B cell (primary cell): ENCODE measurements around the gene SYTL4. TPM values are rescaled to one million over a fixed set of nuclear protein-coding genes. Genes with fewer than 3 reads are reported as not detected.
A peak's percentile ranks its signal among the peaks of the same experiment; 100 is the strongest.
"Not testable (repeated sequence)": the region's sequence is repeated elsewhere in the genome, so short reads cannot be mapped to it uniquely, and the experiment has no call there.

Source experiments
- ATAC-seq: fragments of 200-7000 bp; cut with Tn5 transposase; one replicate; pipeline ENCODE4 v1.10.0; 2021; ENCODE audit warnings: low read depth, mild to moderate bottlenecking, moderate number of reproducible peaks, moderate library complexity
- CTCF ChIA-PET: fragments of 350-600 bp; sonication (Branson Sonifier 250); formaldehyde crosslinking; loops from one replicate; lab custom pipeline; 2021; ENCODE audit warnings: antibody characterized with exemption, inconsistent platforms; lab: Charles Lee
- POLR2A ChIA-PET: fragments of 350-600 bp; sonication (Branson Sonifier 250); formaldehyde crosslinking; loops from one replicate; lab custom pipeline; 2021; ENCODE audit warnings: antibody characterized with exemption; lab: Charles Lee
- DNase-seq: peaks from one replicate; pipeline ENCODE4 v3.0.0; 2013
- H2AFZ ChIP-seq: 2 replicates; pipeline ENCODE4 v1.6.1; 2012; ENCODE audit warnings: mild to moderate bottlenecking, low read depth, low read length; ENCODE audit not compliant: insufficient read depth, poor library complexity, severe bottlenecking
- H3K27ac ChIP-seq, 2 donors: 1 replicate in 1 of 2; 2 replicates in 1 of 2; pipeline ENCODE4 v1.5.1; 2012 to 2013; ENCODE audit warnings: low read length in 2 of 2, mild to moderate bottlenecking in 2 of 2, moderate library complexity in 1 of 2
- H3K27me3 ChIP-seq, 4 experiments: fragments of 200-600 bp in 1 of 4; sonication (generic) in 1 of 4; replicated peaks in 1 of 4; 1 replicate in 2 of 4; 2 replicates in 2 of 4; pipeline versions ENCODE4 v1.6.1 to v1.7.0; 2013 to 2016; ENCODE audit warnings: low read length in 3 of 4, mild to moderate bottlenecking in 2 of 4, mixed read lengths in 1 of 4, moderate library complexity in 1 of 4; ENCODE audit not compliant: insufficient read depth in 4 of 4, control insufficient read depth in 3 of 4; ENCODE audit errors: control extremely low read depth in 1 of 4
- H3K36me3 ChIP-seq, 2 experiments: replicated peaks in 1 of 2; 1 replicate in 1 of 2; 2 replicates in 1 of 2; pipeline versions ENCODE4 v1.6.1 to v1.7.1; 2013; ENCODE audit warnings: low read length in 1 of 2; ENCODE audit not compliant: insufficient read depth in 2 of 2, control insufficient read depth in 1 of 2; ENCODE audit errors: control extremely low read depth in 1 of 2, extremely low read depth in 1 of 2
- H3K4me1 ChIP-seq, 2 donors: fragments of 200-600 bp in 1 of 2; sonication (generic) in 1 of 2; 1 replicate in 1 of 2; 2 replicates in 1 of 2; pipeline versions ENCODE4 v1.5.1 to v1.6.1; 2013 to 2017; ENCODE audit warnings: low read length in 2 of 2; ENCODE audit not compliant: control insufficient read depth in 2 of 2, insufficient read depth in 2 of 2
- H3K4me2 ChIP-seq: replicated peaks from 2 replicates; pipeline ENCODE3; 2012; ENCODE audit warnings: mild to moderate bottlenecking, low read depth, low read length; ENCODE audit not compliant: poor library complexity, severe bottlenecking
- H3K4me3 ChIP-seq, 5 experiments: fragments of 200-600 bp in 1 of 5; sonication (generic) in 1 of 5; 1 replicate in 3 of 5; 2 replicates in 2 of 5; pipeline versions ENCODE4 v1.5.1 to v1.7.0; 2011 to 2016; ENCODE audit warnings: low read length in 4 of 5, mild to moderate bottlenecking in 4 of 5, low read depth in 2 of 5, control low read depth in 1 of 5, moderate library complexity in 1 of 5; ENCODE audit not compliant: insufficient read depth in 1 of 5; ENCODE audit errors: control extremely low read depth in 1 of 5, extremely low read depth in 1 of 5
- H3K79me2 ChIP-seq: fragments of 200-600 bp; sonication (generic); one replicate; pipeline ENCODE4 v1.6.0; 2016; ENCODE audit warnings: low read length; ENCODE audit not compliant: control insufficient read depth, insufficient read depth
- H3K9ac ChIP-seq: fragments of 200-600 bp; sonication (generic); 2 replicates; pipeline ENCODE4 v1.6.1; 2017; ENCODE audit warnings: mild to moderate bottlenecking, low read length, moderate library complexity
- H3K9me3 ChIP-seq, 3 donors: one replicate each; pipeline versions ENCODE4 v1.6.1 to v1.7.1; 2013; ENCODE audit warnings: low read length in 2 of 3; ENCODE audit not compliant: control insufficient read depth in 2 of 3, insufficient read depth in 1 of 3; ENCODE audit errors: control extremely low read depth in 1 of 3
- H4K20me1 ChIP-seq: 2 replicates; pipeline ENCODE4 v1.6.0; 2012; ENCODE audit warnings: mild to moderate bottlenecking, low read length; ENCODE audit not compliant: insufficient read depth, control insufficient read depth, poor library complexity, severe bottlenecking
- H3K27ac Mint-ChIP-seq: one replicate; pipeline ENCODE4 v1.8.0; 2021; ENCODE audit warnings: mixed read lengths
- H3K27me3 Mint-ChIP-seq: one replicate; pipeline ENCODE4 v1.8.0; 2021; ENCODE audit warnings: mixed read lengths
- H3K4me1 Mint-ChIP-seq: one replicate; pipeline ENCODE4 v1.8.0; 2021; ENCODE audit warnings: mixed read lengths
- H3K4me3 Mint-ChIP-seq: one replicate; pipeline ENCODE4 v1.8.0; 2021; ENCODE audit warnings: mixed read lengths
- H3K9me3 Mint-ChIP-seq: one replicate; pipeline ENCODE4 v1.8.0; 2022; ENCODE audit warnings: mixed read lengths; ENCODE audit not compliant: insufficient read depth
- EZH2 ChIP-seq: IDR thresholded peaks from 2 replicates; pipeline ENCODE4 v1.6.1; 2012; ENCODE audit warnings: borderline replicate concordance, low read depth, mild to moderate bottlenecking, moderate library complexity, low read length; ENCODE audit not compliant: insufficient read depth, poor library complexity, severe bottlenecking
- WGBS: methylation state at CpG from one replicate; pipeline ENCODE4 v1.1.5; 2013; ENCODE audit warnings: missing lambda C conversion rate; ENCODE audit not compliant: insufficient coverage; 5-methylcytosine and 5-hydroxymethylcytosine counted together
- intact Hi-C: fragments of 100-400 bp; cut with micrococcal nuclease; formaldehyde crosslinking; loops from one replicate; pipeline ENCODE4 v1.10.0; 2022
- polyA minus RNA-seq: library from RNA; depleted of rRNA, polyadenylated mRNA; stranded (reverse); fragments of >200 nt; gene quantifications from 2 replicates; pipeline ENCODE4 v1.2.3, GENCODE V29; 2012
- polyA plus RNA-seq: library from polyadenylated mRNA; depleted of rRNA; stranded (reverse); fragments of >200 nt; gene quantifications from 2 replicates; pipeline ENCODE4 v1.2.3, GENCODE V29; 2012
- total RNA-seq, 2 donors: library from RNA; stranded (reverse); fragments of 120-200 nt in 1 of 2; gene quantifications; 1 replicate in 1 of 2; 2 replicates in 1 of 2; pipeline versions ENCODE4 v1.2.3 to v1.2.4, GENCODE V29; 2013 to 2022
- TF ChIP-seq, protein P1 (sequence below): fragments of 200-600 bp; IDR thresholded peaks from one replicate; pipeline ENCODE4 v1.8.0; 2022; ENCODE audit warnings: antibody characterized with exemption, mild to moderate bottlenecking

The SYTL4 gene
- total RNA-seq (not detected in 2 replicates), polyA plus RNA-seq (0.13 and 0.16 TPM in 2 replicates), polyA minus RNA-seq (0.34 and 0.43 TPM in 2 replicates)
- total RNA-seq (2013): 1.9 TPM

GRCh38 chrX:100731441-100732281 lies at the start of gene SYTL4:
Gene SYTL4 (minus strand): TSS chrX:100732121. CDS start chrX:100702037, 30,084 bp downstream.
- peaks cover 6% of the 10 kb centered on the region for H3K4me1 Mint-ChIP-seq
- TF ChIP-seq, protein P1, sequence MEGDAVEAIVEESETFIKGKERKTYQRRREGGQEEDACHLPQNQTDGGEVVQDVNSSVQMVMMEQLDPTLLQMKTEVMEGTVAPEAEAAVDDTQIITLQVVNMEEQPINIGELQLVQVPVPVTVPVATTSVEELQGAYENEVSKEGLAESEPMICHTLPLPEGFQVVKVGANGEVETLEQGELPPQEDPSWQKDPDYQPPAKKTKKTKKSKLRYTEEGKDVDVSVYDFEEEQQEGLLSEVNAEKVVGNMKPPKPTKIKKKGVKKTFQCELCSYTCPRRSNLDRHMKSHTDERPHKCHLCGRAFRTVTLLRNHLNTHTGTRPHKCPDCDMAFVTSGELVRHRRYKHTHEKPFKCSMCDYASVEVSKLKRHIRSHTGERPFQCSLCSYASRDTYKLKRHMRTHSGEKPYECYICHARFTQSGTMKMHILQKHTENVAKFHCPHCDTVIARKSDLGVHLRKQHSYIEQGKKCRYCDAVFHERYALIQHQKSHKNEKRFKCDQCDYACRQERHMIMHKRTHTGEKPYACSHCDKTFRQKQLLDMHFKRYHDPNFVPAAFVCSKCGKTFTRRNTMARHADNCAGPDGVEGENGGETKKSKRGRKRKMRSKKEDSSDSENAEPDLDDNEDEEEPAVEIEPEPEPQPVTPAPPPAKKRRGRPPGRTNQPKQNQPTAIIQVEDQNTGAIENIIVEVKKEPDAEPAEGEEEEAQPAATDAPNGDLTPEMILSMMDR: no peak
- no peak for TF ChIP-seq EZH2

GRCh38 chrX:100769439-100769838 lies 37.5 kb upstream of the SYTL4 start:
- H3K4me2 ChIP-seq, H3K27me3 ChIP-seq, H3K79me2 ChIP-seq, H3K9me3 Mint-ChIP-seq, intact Hi-C loops, H3K4me1 ChIP-seq, POLR2A ChIA-PET, H3K4me3 ChIP-seq, H3K4me3 Mint-ChIP-seq, H3K36me3 ChIP-seq, H3K27ac ChIP-seq, ATAC-seq, H4K20me1 ChIP-seq, DNase-seq, H3K9me3 ChIP-seq, H2AFZ ChIP-seq, H3K27ac Mint-ChIP-seq, H3K9ac ChIP-seq, H3K4me1 Mint-ChIP-seq: not testable (repeated sequence)
- WGBS: 80% methylated on average over 1 of the region's 6 CpGs
- H3K27me3 Mint-ChIP-seq: peaks cover 11% of the 10 kb centered on the region
- CTCF ChIA-PET: interaction anchor here (0.6 to 10.2 kb wide), 14 partner anchors 8 to 584 kb away, joined by 3 to 171 read pairs (median 7); partner anchors contain the start of gene TSPAN6

More at GRCh38 chrX:100731441-100732281, at the start of gene SYTL4:
- DNase-seq (peak; percentile 3), ATAC-seq (no peak)
- peaks cover 0 to 30% (median 8%) of the 10 kb centered on the region in 4 experiments for H3K27me3 ChIP-seq
- 5% methylated on average over 32 of the region's 60 CpGs for WGBS
- ChIA-PET CTCF (interaction anchor here (0.9 to 3.3 kb wide), 3 partner anchors 21 to 45 kb away, joined by 3 to 9 read pairs (median 3); no protein-coding TSS in a partner anchor), POLR2A (no interaction called here)
- H3K9ac ChIP-seq: no peak within 1 kb of the TSS
- peak within 1 kb of the TSS; percentile 71 for H3K4me2 ChIP-seq
- Mint-ChIP-seq H3K4me3 (peak within 1 kb of the TSS; percentile 62), H3K9me3 (no peaks in the 10 kb centered on the region), H3K27ac (no peak within 1 kb of the TSS), H3K27me3 (peaks cover 32% of the 10 kb centered on the region)
- H3K9me3 ChIP-seq: peaks cover 0 to 5% (median 0%) of the 10 kb centered on the region in 3 donors
- intact Hi-C loops: no loop called here
- peaks cover 8 to 11% of the 10 kb centered on the region in 2 donors for H3K4me1 ChIP-seq
- no peaks in the 10 kb centered on the region for H3K79me2 ChIP-seq
- no peaks in the 10 kb centered on the region for H3K36me3 ChIP-seq
- H2AFZ ChIP-seq: peak within 1 kb of the TSS; percentile 33
- H3K4me3 ChIP-seq: peak within 1 kb of the TSS in 4 of 5 experiments; percentile 15 to 39 (median 26)
- no peak within 1 kb of the TSS for H3K27ac ChIP-seq
- no peaks in the 10 kb centered on the region for H4K20me1 ChIP-seq
